ENCODE data around the gene PTPN21.

DNA sequence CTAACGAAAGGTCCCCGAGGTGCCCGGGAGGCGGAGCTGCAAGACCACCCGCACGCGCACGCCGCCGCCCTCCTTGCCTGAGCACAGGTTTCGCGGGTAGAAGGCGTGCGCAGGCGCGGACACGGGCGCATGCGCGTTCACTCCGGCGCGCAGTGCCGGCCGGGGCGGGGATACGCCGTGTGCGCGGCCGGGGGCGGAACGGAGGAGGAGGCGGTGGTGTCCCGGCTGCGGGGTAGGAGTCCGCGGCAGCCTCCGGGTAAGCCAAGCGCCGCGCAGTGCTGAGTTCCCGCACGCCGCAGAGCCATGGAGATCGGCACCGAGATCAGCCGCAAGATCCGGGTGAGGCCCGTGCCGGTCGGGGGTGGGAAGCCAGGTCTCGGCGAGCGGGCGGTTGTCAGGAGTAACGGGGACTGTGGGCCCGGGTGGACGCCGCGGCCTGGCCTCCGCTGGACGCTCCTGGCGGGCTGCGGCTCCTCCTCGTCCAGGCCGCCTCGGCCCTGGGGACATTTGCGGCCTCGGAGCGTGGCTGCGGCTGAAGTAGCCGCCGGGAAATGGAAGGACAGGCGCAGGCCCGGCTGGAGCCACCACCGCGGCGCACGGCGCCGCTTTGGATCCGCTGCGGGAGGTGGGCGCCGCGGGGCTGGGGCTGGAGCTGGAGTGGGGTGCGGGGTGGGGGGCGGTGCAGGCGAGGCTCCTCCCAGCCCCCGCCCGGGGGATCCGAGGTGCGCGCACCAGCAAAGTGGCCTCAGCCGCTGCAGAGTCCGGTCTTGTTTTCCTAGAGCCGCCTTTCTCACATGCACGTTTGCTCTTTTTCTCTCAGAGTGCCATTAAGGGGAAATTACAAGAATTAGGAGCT is 8.3 kb upstream of the PTPN21 start, which contains the start of gene ZC3H14:
- no peak for TF ChIP-seq TCF12 (IDR thresholded peaks at IDR 0.05)
- TF ChIP-seq, protein P1, sequence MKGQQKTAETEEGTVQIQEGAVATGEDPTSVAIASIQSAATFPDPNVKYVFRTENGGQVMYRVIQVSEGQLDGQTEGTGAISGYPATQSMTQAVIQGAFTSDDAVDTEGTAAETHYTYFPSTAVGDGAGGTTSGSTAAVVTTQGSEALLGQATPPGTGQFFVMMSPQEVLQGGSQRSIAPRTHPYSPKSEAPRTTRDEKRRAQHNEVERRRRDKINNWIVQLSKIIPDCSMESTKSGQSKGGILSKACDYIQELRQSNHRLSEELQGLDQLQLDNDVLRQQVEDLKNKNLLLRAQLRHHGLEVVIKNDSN (IDR thresholded peaks at IDR 0.05; ENCODE audit: borderline replicate concordance, low read depth), result no peak
- no peak for TF ChIP-seq CTCF (IDR thresholded peaks at IDR 0.05)
- TF ChIP-seq ZBTB33 (IDR thresholded peaks at IDR 0.05; ENCODE audit: borderline replicate concordance, low read depth), result no peak

Data from SK-N-SH (cell line).